GM19240 (cell line): ENCODE measurements around the gene RNGTT.
"Not testable (repeated sequence)": the region's sequence is repeated elsewhere in the genome, so short reads cannot be mapped to it uniquely, and the experiment has no call there.

ENCODE experiments used
- DNase-seq: peaks from one replicate; pipeline ENCODE4 v3.0.0; 2011; ENCODE audit warnings: low spot score; ENCODE audit not compliant: insufficient read length

Gene RNGTT

DNA sequence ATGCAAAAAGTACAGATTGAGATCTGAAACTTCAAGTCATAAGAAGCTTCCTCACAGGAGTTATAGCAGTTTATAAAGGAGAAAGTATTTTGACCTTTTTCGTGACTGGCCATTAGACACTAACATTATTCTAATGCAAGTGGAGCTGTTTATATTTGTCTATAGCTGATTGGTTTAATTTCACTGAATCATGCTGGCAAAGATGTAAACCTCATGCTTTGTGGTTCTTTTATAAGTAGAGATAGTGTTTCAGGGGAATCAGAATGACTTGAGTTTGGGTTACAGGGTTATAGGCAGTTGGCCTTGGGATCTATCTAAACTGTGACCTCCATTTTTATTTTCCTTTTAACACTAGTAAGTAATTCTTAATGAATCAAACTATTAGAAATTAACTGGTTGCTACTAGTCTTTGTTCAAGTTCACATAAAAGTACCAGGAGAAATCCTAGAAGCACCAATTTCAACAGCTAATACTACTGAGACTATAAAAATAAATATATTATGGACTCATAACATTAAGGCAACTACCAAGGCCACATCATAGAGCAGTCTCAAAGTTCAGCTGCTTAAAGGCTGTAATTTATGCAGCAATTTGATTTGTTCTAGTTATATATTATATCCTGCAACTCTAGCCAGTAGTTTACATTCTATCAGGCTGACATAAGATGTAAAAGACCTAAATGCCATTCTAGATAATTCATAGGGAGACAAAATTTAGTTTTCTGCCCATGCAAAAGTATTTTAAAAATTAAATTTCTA lies 94.0 kb downstream of the RNGTT start:
- DNase-seq, result no peak

- DNase-seq, result no peak
Measured at GRCh38 chr6:88867841-88868731, 95.3 kb downstream of the RNGTT start.

DNA sequence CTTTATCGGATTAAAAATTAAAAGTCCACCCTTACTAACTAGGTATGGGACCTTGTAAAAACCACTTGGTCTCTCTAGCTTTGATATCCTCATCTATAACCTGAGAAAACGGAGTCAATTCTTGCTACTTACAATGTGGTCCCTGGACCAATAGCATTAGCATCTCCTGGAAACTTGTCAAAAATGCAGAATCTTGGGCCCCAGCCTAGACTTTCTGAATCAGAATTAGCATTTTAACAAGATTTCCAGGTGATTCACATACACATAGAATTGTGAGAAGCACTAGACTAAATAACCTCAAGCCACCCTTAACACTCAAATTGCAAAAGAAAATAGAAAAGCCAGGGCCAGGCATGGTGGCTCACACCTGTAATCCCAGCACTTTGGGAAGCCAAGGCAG lies 96.6 kb downstream of the RNGTT start:
- DNase-seq, result no peak

GRCh38 chr6:88865275-88865674 lies 98.1 kb downstream of the RNGTT start:
- no peak for DNase-seq

- DNase-seq, result no peak
Measured at GRCh38 chr6:88864359-88865054, 98.9 kb downstream of the RNGTT start.

- DNase-seq, result no peak
Measured at GRCh38 chr6:88860310-88860709, 103.1 kb downstream of the RNGTT start.

DNA sequence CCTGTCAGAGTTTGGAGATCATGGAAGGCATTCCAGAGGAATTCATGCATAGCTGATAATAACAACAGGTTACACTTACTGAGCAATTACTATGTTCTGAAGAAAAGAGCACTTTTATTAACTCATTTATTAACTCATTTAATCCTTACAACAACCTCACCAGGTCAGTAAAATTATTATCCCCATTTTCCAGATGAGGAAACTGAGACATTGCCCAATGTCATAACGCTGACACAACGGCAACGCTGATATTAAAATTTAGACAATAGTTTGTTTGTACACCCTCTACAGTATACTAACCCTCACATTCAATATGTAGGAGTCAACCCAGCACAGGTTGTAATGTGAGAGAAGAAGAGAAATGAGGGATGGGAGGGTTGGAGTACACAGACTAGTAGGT lies 105.0 kb downstream of the RNGTT start:
- DNase-seq, result no peak

DNA sequence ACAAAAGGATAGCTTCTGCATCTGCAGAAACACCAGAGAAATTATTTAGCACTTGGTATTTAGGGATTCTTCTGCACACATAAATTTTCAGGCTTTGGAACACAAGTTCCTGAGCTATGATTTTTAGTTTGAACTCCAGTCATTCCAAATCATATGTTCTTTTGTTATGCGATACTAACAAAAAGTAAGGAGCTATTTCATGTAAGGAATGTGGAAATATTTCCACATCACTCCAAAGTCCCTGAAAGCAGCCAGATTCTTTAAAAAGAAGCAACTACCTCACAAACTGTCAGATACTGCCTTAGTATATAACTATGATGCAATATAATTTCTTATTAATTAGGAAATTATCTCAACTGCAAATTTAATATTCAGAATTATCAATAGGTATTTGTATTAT lies 106.9 kb downstream of the RNGTT start:
- DNase-seq, result no peak

- no peak for DNase-seq
Measured at GRCh38 chr6:88855541-88856147, 107.8 kb downstream of the RNGTT start.

DNA sequence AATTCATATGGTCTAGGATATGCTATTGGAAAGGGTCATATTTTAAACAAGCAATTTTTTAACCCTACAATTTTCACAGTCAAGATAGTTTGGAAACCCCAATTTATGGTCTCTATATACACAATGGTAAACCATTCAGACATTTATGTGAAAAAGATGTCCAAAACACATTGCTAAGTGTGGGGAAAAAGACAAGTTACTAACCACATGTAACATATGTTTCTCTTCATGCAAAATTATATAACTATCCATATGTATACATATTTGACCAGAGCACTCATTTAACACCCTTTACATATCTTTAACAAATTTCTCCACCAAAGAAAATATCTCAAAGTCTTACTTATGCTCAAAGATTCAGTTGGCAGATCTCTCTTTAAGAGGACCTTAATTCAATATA lies 110.6 kb downstream of the RNGTT start:
- no peak for DNase-seq

- no peak for DNase-seq
Measured at GRCh38 chr6:88852000-88852399, 111.4 kb downstream of the RNGTT start.

GRCh38 chr6:88848870-88849269 lies 114.5 kb downstream of the RNGTT start:
- no peak for DNase-seq

GRCh38 chr6:88843040-88843439 lies 120.4 kb downstream of the RNGTT start:
- no peak for DNase-seq

- no peak for DNase-seq
Measured at GRCh38 chr6:88842320-88842719, 121.1 kb downstream of the RNGTT start.

GRCh38 chr6:88840796-88841539 lies 122.5 kb downstream of the RNGTT start:
- no peak for DNase-seq

DNA sequence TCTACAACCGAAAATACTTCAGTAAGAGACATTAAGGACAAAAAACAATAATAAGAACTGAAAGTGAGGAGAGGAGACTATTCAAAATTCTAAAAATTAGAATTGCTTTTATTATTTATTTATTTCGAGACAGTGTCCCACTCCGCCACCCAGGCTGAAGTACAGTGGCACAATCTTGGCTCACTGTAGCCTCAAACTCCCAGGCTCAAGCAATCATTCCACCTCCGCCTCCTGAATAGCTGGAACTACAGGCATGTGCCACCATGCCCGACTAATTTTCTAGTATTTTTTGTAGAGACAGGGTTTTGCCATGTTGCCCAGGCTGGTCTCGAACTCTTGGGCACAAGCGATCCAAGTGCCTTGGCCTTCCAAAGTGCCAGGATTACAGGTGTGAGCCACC lies 123.1 kb downstream of the RNGTT start:
- no peak for DNase-seq

- no peak for DNase-seq
Measured at GRCh38 chr6:88839280-88839679, 124.1 kb downstream of the RNGTT start.

- DNase-seq, result no peak
Measured at GRCh38 chr6:88835210-88835609, 128.2 kb downstream of the RNGTT start.

DNA sequence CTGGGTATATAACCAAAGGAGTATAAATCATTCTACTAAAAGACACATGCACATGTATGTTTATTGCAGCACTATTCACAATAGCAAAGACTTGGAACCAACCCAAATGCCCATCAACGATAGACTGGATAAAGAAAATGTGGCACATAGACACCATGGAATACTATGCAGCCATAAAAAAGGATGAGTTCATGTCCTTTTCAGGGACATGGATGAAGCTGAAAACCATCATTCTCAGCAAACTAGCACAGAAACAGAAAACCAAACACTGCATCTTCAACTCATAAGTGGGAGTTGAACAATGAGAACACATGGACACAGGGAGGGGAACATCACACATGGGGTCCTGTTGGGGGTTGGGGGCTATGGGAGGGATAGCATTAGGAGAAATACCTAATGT lies 130.3 kb downstream of the RNGTT start:
- DNase-seq, result not testable (repeated sequence)

- DNase-seq, result not testable (repeated sequence)
Measured at GRCh38 chr6:88827599-88827998, 135.8 kb downstream of the RNGTT start.

- no peak for DNase-seq
Measured at GRCh38 chr6:88825856-88826255, 137.6 kb downstream of the RNGTT start.
